HG03469 (cell line): Measurements from ENCODE around the gene GATB.

ENCODE experiments used
- ATAC-seq: cut with Tn5 transposase; IDR thresholded peaks from one replicate; pipeline ENCODE4 v1.9.1; 2021; ENCODE audit warnings: mild to moderate bottlenecking, moderate library complexity, moderate number of reproducible peaks; ENCODE audit not compliant: unreplicated experiment

Gene GATB

DNA sequence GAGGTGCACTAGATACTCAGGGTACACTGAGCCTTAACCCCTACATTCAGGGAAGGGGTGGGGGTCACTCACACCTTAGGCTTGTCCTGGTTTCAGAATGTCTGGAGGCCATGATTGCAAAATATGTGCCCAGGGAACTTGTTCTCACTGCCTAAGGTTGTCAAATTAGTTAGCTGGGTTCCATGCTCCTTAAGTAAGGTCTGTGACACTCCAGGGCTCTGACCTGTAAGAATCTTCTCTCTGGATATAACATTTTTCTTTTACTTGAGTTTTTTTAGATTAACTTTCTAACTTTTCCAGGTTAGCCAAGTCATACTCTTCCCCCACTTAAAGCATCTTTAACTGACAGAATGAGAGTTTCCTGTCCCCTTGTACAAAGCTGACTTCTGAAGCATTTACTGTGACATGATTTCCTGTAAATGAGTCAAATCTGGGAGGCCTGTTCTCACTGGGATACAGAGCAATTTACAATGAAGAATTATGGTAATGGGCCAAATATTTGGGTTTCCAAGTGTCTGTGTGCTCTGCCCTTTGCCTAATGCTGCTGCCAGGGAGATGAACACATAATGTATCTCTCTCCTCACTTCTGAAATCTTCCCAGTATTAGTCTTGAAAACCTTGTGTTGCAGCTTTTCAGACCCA is 101.7 kb downstream of the GATB start:
- no peak for ATAC-seq

DNA sequence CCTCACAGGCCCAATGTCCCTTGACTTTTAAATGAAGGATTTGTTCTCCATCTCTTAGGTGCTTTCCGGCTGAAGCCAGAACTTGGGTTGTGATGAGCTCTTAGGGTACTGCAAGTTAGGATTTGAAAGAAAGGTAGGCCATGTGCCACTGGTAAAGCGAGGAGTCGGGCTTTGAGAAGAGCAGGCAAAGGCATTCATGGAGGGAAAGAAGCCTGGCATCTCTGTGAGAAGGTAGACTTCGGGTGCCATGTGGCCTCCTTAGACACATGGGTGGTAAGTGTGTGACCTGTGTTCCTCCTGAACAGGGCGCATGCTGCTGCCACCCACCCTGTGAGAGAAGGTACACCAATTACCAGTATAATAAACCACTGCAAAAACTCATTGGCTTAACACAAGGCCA is 102.9 kb downstream of the GATB start:
- no peak for ATAC-seq

DNA sequence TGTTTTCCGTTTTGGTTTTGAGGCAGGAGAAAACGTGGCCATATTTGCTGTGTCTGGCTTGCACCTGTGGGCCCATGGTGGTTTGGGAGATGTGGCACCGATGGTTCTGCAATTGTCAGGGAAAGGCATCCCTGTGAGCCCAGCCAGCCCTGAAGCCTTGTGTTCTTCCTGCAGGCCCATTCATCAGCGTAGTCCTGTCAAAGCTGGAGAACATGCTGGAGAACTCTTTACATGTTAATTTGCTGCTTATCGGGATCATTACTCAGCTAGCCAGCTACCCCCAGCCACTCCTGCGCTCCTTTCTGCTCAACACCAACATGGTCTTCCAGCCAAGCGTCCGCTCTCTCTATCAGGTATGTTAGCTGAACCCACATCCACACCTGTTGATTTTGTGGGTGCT is 104.7 kb downstream of the GATB start:
- no peak for ATAC-seq

DNA sequence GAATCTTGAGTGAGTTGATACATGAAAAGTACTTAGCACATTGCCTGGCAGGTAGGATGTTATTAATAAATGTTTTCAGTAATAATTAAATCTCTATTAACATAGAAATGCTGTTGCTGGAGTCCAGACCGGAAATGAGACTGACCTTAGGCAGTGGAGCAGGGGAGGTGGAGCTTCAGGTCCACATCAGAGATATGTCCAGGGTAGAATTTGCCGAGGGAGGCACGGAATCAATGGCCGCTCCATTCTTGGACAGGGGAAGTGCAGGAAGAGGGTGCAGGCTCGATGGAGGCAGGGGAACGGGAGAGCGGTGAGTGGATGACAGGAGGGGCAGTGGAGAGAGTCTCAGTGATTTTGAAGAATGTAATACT is 107.3 kb downstream of the GATB start:
- ATAC-seq = no peak

DNA sequence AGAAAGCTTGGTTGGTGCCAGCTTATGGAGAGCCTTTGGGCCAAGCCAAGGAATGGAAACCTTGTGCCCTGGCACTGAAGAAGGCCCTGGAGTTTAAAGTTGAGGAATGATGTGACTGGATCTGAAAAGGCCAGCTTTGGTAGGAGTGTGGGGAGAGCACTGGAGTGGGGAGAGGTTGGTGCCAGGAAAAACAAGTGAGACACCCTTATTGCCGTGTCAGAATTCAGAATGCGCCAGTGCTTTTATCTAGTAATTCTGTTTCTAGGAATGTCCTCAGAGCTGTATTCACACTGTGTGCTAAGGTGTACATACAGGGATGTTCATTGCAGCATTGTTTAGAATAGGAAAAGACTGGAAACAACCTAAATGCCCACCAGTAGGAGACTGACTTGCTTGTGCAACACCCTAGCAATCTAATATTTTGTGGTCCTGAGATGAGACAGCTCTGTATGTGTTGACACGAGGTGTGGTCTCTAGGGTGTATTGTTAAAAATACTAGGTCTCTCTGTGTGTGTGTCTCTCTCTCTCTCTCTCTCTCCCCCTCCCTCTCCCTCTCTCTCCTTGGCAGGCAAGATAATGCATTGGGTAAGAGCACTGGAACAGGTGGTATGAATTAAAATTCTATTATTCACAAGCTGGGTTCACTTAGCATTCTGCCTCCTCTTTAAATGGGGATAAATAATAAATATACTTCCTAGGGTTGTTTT is 107.8 kb downstream of the GATB start:
- no peak for ATAC-seq

DNA sequence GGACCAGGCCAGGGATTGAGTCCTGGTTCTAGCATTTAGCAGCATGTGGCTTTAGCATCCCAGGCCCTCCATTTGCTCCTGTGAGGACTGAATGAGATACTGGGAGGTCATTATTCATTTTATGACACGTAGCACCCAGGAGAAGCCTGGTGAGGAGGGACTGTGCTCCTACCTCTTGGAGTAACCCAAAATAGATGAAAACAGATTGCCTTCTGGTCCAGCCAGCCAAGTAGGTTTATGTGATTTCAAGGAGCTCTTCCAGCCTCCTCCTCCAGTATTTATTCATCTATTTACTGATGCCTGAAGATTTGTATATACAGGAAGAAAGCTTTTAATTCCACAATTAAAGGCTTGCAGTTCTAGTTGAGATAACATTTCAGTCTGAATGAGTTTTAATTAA is 109.3 kb downstream of the GATB start:
- ATAC-seq = no peak

DNA sequence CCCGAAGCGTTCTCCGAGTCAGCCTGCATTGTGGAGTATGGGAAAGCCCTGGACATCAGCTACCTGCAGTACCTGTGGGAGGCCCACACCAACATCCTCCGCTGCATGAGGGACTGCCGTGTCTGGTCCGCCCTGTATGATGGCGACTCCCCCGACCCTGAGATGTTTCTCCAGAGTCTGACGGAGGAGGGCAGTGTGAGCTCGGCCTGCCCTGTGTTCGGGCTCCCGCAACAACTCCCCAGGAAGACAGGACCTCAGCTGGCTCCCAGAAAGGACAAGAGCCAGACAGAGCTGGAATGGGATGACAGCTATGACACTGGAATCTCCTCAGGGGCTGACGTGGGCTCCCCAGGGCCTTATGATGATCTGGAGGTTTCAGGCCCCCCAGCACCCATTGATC is 111.3 kb downstream of the GATB start:
- ATAC-seq = no peak

DNA sequence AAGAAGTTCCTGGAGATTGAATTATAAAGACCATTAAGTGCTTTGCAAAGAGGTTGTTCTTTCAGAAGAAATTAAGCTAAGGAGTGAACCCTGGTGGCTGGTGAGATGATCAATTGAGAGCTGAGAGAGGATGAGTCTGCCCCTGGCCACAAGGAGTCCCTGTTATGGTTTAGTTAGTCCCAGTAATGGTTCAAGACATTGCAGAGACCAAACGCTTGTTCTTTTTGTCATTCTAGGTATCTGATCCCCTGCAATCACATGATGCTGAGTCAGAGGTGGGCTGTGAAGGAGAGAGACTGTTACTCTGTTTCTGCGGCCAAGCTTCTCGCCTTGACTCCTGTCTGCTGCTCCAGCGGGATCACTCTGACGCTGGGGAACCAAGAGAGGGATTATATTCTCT is 114.5 kb downstream of the GATB start:
- ATAC-seq = no peak

DNA sequence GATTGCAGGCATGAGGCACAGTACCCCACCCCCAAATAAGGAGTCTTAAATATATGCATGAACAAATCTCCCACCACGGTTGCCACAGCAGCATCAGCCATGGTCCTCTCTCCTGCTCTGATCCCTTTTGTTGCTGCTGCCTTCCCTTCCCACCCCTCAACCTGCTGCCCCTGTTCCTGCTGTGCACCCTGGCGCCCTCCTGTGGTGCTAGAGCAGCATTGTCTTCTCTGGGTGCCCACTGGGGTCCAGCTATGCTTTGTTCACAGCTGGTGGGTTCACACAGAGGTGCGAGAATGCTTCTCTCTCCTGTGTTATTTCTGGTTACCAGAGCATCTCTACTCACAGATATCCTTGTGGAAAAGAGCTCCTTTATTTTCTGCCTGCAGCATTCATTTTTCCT is 116.2 kb downstream of the GATB start:
- ATAC-seq = no peak

DNA sequence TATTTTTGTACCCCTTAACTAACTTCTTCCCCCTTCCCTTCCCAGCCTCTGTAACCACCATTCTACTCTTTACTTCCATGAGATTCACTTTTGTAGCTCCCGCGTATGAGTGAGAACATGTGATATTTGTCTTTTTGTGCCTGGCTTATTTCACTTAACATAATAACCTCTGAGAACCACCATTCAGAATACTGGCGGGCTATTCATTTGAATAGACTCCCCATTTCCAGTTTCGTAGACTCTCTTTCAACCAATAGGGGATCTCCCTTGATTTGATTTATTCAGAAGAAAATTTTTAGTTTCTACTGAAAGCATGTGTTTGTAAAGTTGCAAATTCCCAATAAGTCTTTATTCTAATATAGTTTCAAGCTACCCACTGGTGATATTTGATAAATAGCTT is 117.2 kb downstream of the GATB start:
- no peak for ATAC-seq

DNA sequence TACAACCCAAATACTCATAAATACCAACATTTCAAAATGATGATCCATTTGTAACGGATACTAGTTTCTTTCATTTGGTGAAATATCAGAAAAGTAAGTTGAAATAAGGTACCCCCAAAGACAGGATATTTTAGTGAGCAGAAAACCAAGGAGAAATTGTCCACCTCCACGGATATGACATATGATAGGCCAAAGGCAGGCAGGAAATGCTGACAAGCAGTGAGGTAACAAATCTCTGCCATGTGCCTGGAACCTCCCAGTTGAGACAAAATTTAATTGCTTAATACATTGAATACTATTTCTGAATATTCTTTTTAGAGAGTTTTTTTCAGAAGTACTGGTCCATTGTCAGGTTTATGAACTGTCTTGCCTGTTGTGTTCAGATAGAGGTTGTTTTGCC is 118.8 kb downstream of the GATB start:
- ATAC-seq = no peak

DNA sequence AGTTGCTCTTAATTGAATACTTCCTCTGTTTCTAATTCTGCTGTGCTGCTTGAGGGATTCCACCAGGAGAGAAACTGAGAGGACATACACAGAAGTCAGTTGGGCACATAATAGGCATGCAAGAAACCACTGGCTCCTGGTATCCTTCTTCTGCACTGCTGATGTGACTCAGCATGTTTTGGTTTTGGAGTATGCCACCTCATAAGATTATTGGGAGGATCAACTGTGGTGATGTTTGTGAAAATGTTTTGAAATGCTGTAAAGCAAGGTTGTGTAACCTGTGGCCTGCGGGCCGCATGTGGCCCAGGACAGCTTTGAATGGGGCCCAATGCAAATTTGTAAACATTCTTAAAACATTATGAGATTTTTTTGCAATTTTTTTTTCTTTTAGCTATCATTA is 119.6 kb downstream of the GATB start:
- ATAC-seq = no peak

DNA sequence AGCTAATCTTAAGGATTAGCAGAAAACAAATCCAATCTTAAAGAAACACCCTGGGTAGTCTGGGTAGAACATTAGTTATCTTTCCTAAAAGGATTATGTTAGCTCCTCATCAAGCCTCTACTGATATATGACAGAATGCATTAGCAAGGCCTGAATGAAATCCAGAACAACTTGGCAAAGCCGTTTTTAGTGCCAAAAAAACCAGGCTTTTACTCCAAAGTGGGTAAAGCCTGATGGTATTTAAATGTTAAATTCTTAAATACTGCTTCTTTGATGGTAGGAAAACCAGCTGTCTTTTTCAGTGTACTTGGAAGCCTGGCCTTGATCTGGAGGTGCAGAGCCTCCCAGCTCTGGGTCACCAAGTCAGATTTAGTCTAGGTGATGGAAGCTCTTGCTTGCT is 120.4 kb downstream of the GATB start:
- ATAC-seq = no peak

DNA sequence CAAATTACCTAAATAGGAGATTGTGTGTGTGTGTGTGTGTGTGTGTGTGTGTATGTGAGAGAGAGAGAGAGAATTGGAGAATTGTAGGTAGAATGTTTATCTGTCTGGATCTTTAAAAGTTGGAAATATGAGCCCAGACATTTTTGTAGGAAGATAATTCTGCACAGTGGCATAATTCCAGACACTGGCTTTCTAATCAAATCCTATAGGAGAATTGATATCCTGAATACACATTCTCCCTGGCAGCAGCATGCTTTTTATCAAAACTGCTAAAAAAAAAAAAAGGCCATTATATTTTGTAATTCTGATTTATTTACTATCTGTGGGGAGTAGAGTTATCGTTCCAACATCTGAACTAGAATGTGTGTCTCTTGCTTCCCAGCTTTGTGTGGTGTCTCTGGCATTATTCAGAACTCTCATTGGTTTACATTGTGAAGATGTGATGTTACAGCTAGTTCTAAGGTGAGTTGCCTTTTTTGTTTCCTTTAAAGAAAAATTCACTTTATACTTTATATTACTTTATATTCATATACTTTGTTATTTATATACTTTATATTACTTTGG is 122.4 kb downstream of the GATB start:
- ATAC-seq = no peak

DNA sequence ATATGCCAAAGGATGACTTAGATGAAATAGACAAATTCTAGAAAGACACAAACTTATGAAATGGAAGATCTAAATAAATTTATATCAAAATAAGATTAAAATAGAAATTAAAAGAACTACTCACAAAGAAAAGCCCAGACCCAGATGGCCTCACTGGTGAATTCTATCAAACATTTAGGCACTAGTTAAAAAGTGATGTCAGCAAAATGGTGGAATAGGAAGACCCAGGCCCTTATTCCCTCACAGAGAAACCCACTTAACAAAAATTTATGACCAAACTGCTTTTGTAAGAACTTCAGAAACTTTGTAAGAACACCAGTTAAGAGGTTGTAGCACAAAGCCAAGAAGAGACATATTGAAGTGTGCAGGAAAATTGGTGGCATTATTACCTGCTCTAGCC is 129.5 kb downstream of the GATB start:
- no peak for ATAC-seq

DNA sequence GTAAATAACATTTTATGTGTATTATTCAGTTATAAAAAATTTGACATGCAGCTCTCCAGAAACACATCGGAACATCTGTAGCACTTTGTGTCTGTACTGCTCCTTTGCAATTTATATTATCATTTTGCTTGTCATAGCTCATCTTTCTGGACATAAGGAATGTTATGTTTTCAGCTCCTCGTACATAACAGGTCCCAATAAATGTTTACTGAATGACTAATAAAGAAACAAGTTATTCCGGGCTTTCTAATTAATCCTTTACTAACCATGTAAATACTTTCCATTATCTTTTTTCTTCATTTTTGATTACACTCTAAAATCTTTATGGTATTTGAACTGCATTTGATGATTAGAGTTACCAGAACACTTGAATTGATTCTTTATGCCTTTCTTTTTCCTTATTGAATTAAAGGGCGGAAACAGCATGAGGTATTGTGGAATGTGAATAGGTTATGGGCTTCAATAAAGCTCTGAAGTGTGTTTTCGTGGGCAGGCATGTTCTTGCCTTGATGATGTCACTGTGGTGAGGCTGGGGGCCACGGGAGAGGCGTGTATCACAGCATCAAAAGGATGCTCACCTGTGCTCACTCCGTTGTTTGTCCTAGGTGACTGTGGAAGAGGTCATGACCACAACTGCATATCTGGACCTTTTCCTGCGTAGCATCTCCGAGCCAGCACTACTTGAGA is 131.6 kb downstream of the GATB start:
- ATAC-seq = no peak

DNA sequence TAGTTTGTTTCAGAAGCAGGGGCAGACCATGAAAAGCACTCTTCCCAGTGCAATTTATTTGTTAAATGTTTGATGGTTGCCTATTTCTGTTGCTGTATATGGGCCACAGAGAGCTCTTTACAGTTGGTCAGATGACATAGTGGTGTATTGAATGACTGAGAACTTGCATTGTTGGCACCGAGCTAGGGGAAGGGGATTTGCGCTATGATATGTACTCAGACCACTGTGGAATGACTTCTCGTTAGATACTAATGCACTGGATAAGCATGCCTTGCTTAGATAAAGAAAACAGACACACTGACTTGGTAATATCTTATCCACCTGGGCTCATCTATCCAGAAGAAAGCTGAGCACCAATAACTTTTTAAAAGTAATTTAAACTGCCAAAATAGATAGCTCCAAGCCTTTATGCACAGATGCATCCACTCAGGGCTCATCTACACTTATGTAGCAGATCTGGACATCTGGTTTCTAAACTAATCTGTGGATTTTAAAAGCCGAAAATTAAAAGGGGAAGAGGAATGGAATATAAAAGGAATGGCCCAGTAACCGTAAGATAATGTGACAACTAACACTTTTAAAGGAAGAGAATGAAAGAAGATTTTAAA is 132.7 kb downstream of the GATB start:
- no peak for ATAC-seq

DNA sequence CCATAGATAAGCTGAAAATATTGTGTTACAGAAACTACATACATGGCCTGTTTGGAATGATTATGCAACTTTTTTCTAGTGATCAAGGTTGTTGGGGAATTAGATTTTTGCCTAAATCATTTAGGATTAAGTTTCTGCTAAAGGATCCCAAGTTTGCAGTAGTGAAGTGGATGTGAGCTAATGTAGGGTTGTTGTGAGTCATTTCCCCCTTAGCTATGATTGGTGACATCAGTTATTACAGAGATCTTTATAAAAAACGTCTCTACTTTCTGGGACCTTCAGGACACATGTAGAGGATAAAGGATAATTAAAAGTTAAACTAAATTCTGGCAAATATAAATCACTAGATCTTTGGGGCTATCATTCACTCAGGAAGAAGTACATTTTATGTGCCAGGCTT is 133.3 kb downstream of the GATB start:
- no peak for ATAC-seq

DNA sequence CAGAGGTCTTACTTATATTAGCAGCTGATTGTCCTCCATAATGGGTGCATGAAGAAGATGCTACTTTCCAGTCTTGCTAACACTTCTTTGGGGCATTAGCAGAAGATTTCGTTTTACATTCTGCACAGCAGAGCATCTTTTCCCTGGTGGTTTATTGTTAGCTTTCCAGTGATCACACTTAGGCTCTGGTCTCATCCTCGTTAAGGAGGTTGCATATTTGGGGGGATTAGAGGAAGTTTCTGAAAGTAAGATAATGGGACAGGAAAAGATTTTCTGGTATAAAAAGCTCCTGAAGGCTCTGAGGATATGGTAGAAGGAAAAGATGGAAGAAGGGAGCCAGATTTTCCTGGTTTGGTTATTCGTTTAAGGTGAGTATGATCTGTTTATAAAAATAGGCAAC is 134.1 kb downstream of the GATB start:
- ATAC-seq = no peak

DNA sequence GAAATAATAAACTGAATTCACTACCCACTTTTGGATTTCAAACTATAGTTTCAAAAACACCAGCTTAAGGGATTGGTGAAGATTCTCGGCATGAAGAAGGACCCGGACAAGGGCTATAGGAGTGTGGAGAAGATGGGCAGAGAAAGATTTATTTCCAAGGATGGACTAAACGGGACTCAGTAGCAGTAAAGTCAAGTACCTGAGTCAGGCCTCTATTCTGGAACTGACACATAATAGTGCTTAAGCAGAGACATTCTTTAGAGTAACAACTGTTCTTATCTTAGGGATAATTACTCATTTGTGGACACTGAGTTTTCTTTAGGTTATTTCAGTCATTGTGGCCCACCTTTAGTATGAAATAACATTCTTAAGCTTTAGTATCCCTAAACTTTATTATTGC is 134.6 kb downstream of the GATB start:
- ATAC-seq = no peak

DNA sequence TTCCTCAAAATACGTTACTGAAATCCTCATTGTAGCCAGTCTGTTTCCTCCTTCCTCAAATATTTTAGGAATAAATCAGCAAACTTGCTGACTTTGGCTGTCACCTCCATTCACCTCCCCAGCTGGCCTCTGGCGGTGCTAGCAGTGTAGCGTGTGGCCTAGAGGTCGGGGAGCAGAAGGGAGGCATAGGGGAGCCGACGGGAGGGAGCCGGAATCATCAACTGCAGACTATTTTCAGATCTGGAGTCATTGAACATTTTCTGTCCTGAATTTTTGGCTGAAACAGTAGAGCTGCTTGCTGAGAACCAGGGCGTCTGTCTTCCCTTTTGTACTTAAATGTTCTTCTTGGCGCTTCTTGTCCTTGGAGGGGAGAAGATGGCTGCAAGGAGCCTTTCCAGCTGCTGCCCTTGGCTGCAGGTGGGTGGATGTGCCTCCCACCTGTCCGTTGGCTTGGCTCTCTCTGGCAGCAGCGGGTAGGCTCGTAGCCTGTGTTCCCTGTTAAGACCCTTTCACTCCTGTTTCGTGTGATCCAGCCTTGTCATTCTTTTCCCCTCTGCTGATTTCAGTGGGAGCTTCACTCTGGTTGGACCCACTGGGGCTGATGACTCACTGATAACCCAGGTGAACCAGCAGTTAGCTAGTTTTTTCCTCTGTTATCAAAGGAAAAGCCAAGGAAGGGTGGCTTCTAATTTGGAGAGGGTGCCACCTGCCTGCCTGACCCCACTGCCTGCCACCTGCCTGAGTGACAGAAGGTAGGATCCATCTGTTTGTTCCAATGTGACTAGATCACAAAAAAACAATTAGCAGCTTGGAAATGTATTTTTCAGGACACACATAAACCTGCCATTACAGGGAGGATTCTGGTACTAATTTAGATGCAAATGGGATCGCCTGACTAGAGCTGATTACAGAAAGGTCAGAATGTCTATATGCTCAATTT is 135.9 kb downstream of the GATB start:
- ATAC-seq = no peak
